ENCODE data around the gene SH3RF3. TPM values are rescaled to one million over a fixed set of nuclear protein-coding genes. Genes with fewer than 3 reads are reported as not detected.

Gene SH3RF3
- total and polyA plus RNA-seq, 9 of the 15 experiments (the other 6 are each of a cell fraction or from before 2014, with no cell fraction given), result 0.02 TPM; not detected in 8

DNA sequence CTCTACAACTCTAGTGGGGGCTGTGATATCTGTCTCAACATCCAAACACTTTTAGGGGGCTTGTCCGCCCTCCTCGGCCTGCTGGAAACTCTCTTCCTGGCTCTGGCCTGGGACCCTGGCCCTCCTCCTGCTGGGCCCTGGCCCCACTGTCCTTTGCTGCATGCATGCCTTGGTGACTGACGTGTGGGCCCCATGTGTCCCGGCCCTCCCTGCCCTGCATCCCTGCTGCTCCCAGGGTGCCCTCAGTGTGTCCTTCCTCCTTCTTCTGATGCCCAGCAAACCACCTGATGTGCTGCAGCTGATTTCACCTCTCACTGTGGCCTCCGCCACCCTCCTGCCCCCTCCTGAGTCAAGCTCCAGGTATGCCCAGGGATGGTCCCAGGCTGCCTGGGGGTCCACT lies 383.1 kb downstream of the SH3RF3 start (continued):
- TF ChIP-seq, protein P1, sequence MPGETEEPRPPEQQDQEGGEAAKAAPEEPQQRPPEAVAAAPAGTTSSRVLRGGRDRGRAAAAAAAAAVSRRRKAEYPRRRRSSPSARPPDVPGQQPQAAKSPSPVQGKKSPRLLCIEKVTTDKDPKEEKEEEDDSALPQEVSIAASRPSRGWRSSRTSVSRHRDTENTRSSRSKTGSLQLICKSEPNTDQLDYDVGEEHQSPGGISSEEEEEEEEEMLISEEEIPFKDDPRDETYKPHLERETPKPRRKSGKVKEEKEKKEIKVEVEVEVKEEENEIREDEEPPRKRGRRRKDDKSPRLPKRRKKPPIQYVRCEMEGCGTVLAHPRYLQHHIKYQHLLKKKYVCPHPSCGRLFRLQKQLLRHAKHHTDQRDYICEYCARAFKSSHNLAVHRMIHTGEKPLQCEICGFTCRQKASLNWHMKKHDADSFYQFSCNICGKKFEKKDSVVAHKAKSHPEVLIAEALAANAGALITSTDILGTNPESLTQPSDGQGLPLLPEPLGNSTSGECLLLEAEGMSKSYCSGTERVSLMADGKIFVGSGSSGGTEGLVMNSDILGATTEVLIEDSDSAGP (CRISPR knock-in tag; IDR thresholded peaks at IDR 0.05), result no peak
- no peak for TF ChIP-seq TFAM (CRISPR knock-in tag; conservative IDR thresholded peaks at IDR 0.05)
- TF ChIP-seq MAFG (tag; conservative IDR thresholded peaks at IDR 0.05), result no peak
- no peak for TF ChIP-seq ZNF184 (CRISPR knock-in tag; IDR thresholded peaks at IDR 0.05)
- TF ChIP-seq ZNF57 (CRISPR knock-in tag; IDR thresholded peaks at IDR 0.05), result no peak

DNA sequence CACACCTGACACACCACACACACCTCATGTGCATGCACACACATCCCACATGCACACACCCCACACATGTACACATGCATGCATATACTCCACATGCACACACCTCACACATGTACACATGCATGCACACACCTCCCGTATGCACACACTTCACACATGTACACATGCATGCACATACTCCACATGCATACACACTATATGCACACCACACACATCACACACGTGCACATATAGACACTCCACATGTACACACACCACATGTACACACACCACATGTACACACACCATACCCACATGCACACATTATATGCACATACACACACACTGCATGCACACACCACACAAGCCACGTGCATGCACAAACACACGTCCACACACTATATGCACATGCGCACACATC lies 384.2 kb downstream of the SH3RF3 start:
- Histone ChIP-seq H3K4me1 (replicated peaks in 1 of 2; ENCODE audit: control insufficient read depth in 2 of 2, insufficient read depth in 2 of 2, low read length in 2 of 2) (peaks cover 0 to 6% of the 10 kb centered on the region in 2 experiments; a peak in 1 of 5 replicates), H3K79me2 (ENCODE audit: control insufficient read depth, insufficient read depth, low read length) (no peaks in the 10 kb centered on the region), H3K9me1 (ENCODE audit: control insufficient read depth, insufficient read depth, low read length) (no peaks in the 10 kb centered on the region), H3K4me2 (ENCODE audit: insufficient read depth, low read length) (no peak overlapping the region), H3K27me3 (ENCODE audit: control insufficient read depth in 2 of 2, insufficient read depth in 2 of 2, low read length in 2 of 2) (peaks cover 0 to 28% of the 10 kb centered on the region in 2 experiments; a peak in 3 of 5 replicates), H3K36me3 (ENCODE audit: control insufficient read depth, insufficient read depth, low read length) (no peaks in the 10 kb centered on the region), H3K9ac (ENCODE audit: insufficient read depth in 1 of 2, low read depth in 2 of 2, low read length in 2 of 2) (no peak overlapping the region), H3K4me3 (no peak overlapping the region), H3K9me3 (replicated peaks; ENCODE audit: control insufficient read depth, insufficient read depth, low read depth, low read length) (no peaks in the 10 kb centered on the region), H2AFZ (ENCODE audit: low read depth, low read length) (no peak overlapping the region), H3K27ac (ENCODE audit: extremely low read depth, low read depth, low read length) (no peak overlapping the region; the same call in 2 of the 3 replicates), H4K20me1 (replicated peaks; ENCODE audit: control insufficient read depth, insufficient read depth, low read length) (peaks cover 4% of the 10 kb centered on the region)
- FAIRE-seq (no peak), ATAC-seq (no peak), DNase-seq (ENCODE audit: extremely low read depth in 1 of 4, low spot score in 3 of 4) (no peak)
- ChIA-PET CTCF (ENCODE audit: low intra/inter-chr PET ratio) (no interaction called here), POLR2A (no interaction called here)
- in situ Hi-C loops (cut with MboI) (no loop called here), intact Hi-C loops (cut with micrococcal nuclease) (no loop called here)
- no TSS peak for BruUV-seq (replicated peaks)
- WGBS (ENCODE audit: insufficient coverage, low coverage, missing lambda C conversion rate), result 8% methylated on average over 5 of the region's 5 CpGs
- TF ChIP-seq CCAR2 (IDR thresholded peaks at IDR 0.05; ENCODE audit: low read depth, low read length), result no peak
- TF ChIP-seq TEAD2 (tag; IDR thresholded peaks at IDR 0.05), result no peak
- TF ChIP-seq KDM1A (IDR thresholded peaks at IDR 0.05), result peak in 1 of 2 experiments; percentile 94; a peak in 2 of 4 replicates
- no peak for TF ChIP-seq MAFG (tag; conservative IDR thresholded peaks at IDR 0.05)
- no peak for TF ChIP-seq SMC3 (conservative IDR thresholded peaks at IDR 0.05; ENCODE audit: insufficient read depth, low read depth, low read length)
- TF ChIP-seq CSDE1 (IDR thresholded peaks at IDR 0.05), result no peak
- TF ChIP-seq FOXM1 (IDR thresholded peaks at IDR 0.05; ENCODE audit: low read depth), result no peak
- TF ChIP-seq FOXM1 (CRISPR knock-in tag; IDR thresholded peaks at IDR 0.05; ENCODE audit: low read depth), result no peak
- TF ChIP-seq ZNF696 (CRISPR knock-in tag; conservative IDR thresholded peaks at IDR 0.05), result no peak
- TF ChIP-seq ZNF436 (CRISPR knock-in tag; IDR thresholded peaks at IDR 0.05), result no peak
- 0 out of 2 replicates have a peak, but pooled peaks have one; percentile 14 for TF ChIP-seq ARID2 (IDR thresholded peaks at IDR 0.05)
- TF ChIP-seq ZNF133 (CRISPR knock-in tag; IDR thresholded peaks at IDR 0.05), result no peak
- TF ChIP-seq, protein P2, sequence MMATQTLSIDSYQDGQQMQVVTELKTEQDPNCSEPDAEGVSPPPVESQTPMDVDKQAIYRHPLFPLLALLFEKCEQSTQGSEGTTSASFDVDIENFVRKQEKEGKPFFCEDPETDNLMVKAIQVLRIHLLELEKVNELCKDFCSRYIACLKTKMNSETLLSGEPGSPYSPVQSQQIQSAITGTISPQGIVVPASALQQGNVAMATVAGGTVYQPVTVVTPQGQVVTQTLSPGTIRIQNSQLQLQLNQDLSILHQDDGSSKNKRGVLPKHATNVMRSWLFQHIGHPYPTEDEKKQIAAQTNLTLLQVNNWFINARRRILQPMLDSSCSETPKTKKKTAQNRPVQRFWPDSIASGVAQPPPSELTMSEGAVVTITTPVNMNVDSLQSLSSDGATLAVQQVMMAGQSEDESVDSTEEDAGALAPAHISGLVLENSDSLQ (IDR thresholded peaks at IDR 0.05), result no peak
- TF ChIP-seq ZNF384 (IDR thresholded peaks at IDR 0.05; ENCODE audit: low read depth, low read length), result no peak
- no peak for TF ChIP-seq HMG20A (CRISPR knock-in tag; conservative IDR thresholded peaks at IDR 0.05)
- TF ChIP-seq EP400 (IDR thresholded peaks at IDR 0.05), result no peak
